ENCODE measurements around the gene LPAR1. TPM values are rescaled to one million over a fixed set of nuclear protein-coding genes. Genes with fewer than 3 reads are reported as not detected.

LPAR1 gene
- total and polyA plus RNA-seq, 9 of the 15 experiments (the other 6 are each of a cell fraction or from before 2014, with no cell fraction given): 0.13 TPM; not detected in 8

DNA sequence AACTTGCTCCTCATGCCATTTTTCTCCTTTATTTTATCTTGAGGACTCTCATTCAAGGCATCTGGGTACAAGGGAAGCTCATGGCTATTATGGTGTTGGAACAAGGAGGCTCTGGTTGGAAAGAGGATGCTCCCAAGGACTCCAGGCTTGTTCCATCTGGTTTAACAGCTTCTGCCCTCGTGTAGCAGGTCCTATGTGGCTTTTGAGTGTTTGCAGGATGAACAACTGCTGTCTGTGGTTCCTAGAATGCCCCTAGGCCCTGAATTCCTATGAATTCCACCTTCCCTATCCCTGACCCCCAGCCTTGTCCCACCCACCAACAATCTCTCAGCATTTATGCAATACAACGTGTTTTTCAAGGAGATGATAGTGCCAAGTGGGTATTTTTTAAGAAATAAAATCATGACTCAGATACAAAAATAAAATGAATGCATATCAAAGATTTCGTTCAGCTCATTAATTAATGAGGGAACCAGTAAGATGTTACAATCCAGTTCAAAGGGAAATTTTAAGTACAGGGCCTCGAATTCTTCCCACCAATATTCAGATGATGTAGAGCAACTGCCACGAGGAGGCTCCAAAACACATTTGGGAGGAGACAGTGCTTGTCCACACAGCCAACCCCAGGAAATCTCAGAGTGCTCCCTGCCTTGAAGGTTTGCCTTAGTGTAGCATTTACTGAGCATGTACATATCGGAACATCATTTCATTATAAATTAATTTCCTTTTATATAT is 187.7 kb downstream of the LPAR1 start:
- in situ Hi-C loops (cut with MboI): no loop called here
- WGBS (ENCODE audit: insufficient coverage, low coverage, missing lambda C conversion rate): 0% methylated on average over 6 of the region's 6 CpGs
- Histone ChIP-seq H3K4me2 (ENCODE audit: insufficient read depth, low read length) (no peak overlapping the region), H3K9ac (ENCODE audit: insufficient read depth in 1 of 2, low read depth in 2 of 2, low read length in 2 of 2) (no peak overlapping the region), H3K9me1 (ENCODE audit: control insufficient read depth, insufficient read depth, low read length) (no peaks in the 10 kb centered on the region), H3K4me1 (replicated peaks in 1 of 2; ENCODE audit: control insufficient read depth in 2 of 2, insufficient read depth in 2 of 2, low read length in 2 of 2) (no peaks in the 10 kb centered on the region), H2AFZ (ENCODE audit: low read depth, low read length) (no peak overlapping the region), H4K20me1 (replicated peaks; ENCODE audit: control insufficient read depth, insufficient read depth, low read length) (no peaks in the 10 kb centered on the region), H3K9me3 (replicated peaks; ENCODE audit: control insufficient read depth, insufficient read depth, low read depth, low read length) (0 out of 2 replicates have a peak, but pooled peaks cover 2% of the 10 kb centered on the region), H3K27me3 (ENCODE audit: control insufficient read depth in 2 of 2, insufficient read depth in 2 of 2, low read length in 2 of 2) (no peaks in the 10 kb centered on the region), H3K79me2 (ENCODE audit: control insufficient read depth, insufficient read depth, low read length) (no peaks in the 10 kb centered on the region), H3K27ac (ENCODE audit: extremely low read depth, low read depth, low read length) (no peak overlapping the region), H3K4me3 (no peak overlapping the region), H3K36me3 (ENCODE audit: control insufficient read depth, insufficient read depth, low read length) (no peaks in the 10 kb centered on the region)
- CTCF ChIA-PET (ENCODE audit: low intra/inter-chr PET ratio): no interaction called here
- DNase-seq (ENCODE audit: extremely low read depth in 1 of 4, low spot score in 3 of 4): no peak
- intact Hi-C loops (cut with micrococcal nuclease): no loop called here
- no TSS peak for BruUV-seq (replicated peaks)
- ATAC-seq: no peak
- no peak for FAIRE-seq
- POLR2A ChIA-PET: interaction anchor here (0.7 kb wide), 1 partner anchor 17 kb away, joined by 3 read pairs; no protein-coding TSS in a partner anchor
- TF ChIP-seq PHF21A (IDR thresholded peaks at IDR 0.05; ENCODE audit: borderline replicate concordance, low read depth) (no peak), PCBP2 (IDR thresholded peaks at IDR 0.05; ENCODE audit: low read depth, low read length, poor library complexity, severe bottlenecking) (no peak), ERF (CRISPR knock-in tag; IDR thresholded peaks at IDR 0.05) (no peak), ZSCAN32 (CRISPR knock-in tag; IDR thresholded peaks at IDR 0.05) (no peak), ZNF263 (CRISPR knock-in tag; IDR thresholded peaks at IDR 0.05; ENCODE audit: borderline replicate concordance) (no peak), ZNF174 (CRISPR knock-in tag; IDR thresholded peaks at IDR 0.05) (no peak), MYBL2 (IDR thresholded peaks at IDR 0.05; ENCODE audit: low read depth) (no peak), MYBL2 (CRISPR knock-in tag; IDR thresholded peaks at IDR 0.05; ENCODE audit: borderline replicate concordance) (no peak), SLC30A9 (CRISPR knock-in tag; IDR thresholded peaks at IDR 0.05) (no peak)
- TF ChIP-seq, protein P1, sequence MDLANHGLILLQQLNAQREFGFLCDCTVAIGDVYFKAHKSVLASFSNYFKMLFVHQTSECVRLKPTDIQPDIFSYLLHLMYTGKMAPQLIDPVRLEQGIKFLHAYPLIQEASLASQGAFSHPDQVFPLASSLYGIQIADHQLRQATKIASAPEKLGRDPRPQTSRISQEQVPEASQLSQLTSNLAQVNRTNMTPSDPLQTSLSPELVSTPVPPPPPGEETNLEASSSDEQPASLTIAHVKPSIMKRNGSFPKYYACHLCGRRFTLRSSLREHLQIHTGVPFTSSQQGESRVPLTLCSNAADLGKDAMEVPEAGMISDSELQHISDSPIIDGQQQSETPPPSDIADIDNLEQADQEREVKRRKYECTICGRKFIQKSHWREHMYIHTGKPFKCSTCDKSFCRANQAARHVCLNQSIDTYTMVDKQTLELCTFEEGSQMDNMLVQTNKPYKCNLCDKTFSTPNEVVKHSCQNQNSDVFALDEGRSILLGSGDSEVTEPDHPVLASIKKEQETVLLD (IDR thresholded peaks at IDR 0.05): no peak
- TF ChIP-seq, protein P2, sequence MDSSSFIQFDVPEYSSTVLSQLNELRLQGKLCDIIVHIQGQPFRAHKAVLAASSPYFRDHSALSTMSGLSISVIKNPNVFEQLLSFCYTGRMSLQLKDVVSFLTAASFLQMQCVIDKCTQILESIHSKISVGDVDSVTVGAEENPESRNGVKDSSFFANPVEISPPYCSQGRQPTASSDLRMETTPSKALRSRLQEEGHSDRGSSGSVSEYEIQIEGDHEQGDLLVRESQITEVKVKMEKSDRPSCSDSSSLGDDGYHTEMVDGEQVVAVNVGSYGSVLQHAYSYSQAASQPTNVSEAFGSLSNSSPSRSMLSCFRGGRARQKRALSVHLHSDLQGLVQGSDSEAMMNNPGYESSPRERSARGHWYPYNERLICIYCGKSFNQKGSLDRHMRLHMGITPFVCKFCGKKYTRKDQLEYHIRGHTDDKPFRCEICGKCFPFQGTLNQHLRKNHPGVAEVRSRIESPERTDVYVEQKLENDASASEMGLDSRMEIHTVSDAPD (CRISPR knock-in tag; IDR thresholded peaks at IDR 0.05): no peak
- TF ChIP-seq, protein P3, sequence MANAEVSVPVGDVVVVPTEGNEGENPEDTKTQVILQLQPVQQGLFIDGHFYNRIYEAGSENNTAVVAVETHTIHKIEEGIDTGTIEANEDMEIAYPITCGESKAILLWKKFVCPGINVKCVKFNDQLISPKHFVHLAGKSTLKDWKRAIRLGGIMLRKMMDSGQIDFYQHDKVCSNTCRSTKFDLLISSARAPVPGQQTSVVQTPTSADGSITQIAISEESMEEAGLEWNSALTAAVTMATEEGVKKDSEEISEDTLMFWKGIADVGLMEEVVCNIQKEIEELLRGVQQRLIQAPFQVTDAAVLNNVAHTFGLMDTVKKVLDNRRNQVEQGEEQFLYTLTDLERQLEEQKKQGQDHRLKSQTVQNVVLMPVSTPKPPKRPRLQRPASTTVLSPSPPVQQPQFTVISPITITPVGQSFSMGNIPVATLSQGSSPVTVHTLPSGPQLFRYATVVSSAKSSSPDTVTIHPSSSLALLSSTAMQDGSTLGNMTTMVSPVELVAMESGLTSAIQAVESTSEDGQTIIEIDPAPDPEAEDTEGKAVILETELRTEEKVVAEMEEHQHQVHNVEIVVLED (CRISPR knock-in tag; IDR thresholded peaks at IDR 0.05): no peak
- TF ChIP-seq, protein P4, sequence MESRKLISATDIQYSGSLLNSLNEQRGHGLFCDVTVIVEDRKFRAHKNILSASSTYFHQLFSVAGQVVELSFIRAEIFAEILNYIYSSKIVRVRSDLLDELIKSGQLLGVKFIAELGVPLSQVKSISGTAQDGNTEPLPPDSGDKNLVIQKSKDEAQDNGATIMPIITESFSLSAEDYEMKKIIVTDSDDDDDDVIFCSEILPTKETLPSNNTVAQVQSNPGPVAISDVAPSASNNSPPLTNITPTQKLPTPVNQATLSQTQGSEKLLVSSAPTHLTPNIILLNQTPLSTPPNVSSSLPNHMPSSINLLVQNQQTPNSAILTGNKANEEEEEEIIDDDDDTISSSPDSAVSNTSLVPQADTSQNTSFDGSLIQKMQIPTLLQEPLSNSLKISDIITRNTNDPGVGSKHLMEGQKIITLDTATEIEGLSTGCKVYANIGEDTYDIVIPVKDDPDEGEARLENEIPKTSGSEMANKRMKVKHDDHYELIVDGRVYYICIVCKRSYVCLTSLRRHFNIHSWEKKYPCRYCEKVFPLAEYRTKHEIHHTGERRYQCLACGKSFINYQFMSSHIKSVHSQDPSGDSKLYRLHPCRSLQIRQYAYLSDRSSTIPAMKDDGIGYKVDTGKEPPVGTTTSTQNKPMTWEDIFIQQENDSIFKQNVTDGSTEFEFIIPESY (CRISPR knock-in tag; IDR thresholded peaks at IDR 0.05): no peak

Measured in K562 (cell line).